ENCODE measurements around the gene MADD. TPM values are rescaled to one million over a fixed set of nuclear protein-coding genes. Genes with fewer than 3 reads are reported as not detected.

Gene MADD
- total RNA-seq, 1 experiment from 2014 or later: 132 TPM

- H3K27me3 ChIP-seq (replicated peaks; ENCODE audit: insufficient read depth, low read depth, low read length, poor library complexity): no peaks in the 10 kb centered on the region
- H3K4me3 ChIP-seq (ENCODE audit: low read depth, low read length, poor library complexity, severe bottlenecking): no peak overlapping the region
- POLR2A ChIA-PET (ENCODE audit: low non-redundant PET): interaction anchor here (0.6 kb wide), 1 partner anchor 77 kb away, joined by 11 read pairs; no protein-coding TSS in a partner anchor
- intact Hi-C loops (cut with micrococcal nuclease; ENCODE audit: unreplicated experiment): loop anchor here (10.0 kb wide), 1 partner anchor 737 kb away; no protein-coding TSS in a partner anchor
- no peak overlapping the region for H3K27ac ChIP-seq (ENCODE audit: low read depth, low read length, poor library complexity, severe bottlenecking)
- H3K36me3 ChIP-seq (ENCODE audit: insufficient read depth, low read length, poor library complexity, severe bottlenecking): no peaks in the 10 kb centered on the region
- TF ChIP-seq, protein P1, sequence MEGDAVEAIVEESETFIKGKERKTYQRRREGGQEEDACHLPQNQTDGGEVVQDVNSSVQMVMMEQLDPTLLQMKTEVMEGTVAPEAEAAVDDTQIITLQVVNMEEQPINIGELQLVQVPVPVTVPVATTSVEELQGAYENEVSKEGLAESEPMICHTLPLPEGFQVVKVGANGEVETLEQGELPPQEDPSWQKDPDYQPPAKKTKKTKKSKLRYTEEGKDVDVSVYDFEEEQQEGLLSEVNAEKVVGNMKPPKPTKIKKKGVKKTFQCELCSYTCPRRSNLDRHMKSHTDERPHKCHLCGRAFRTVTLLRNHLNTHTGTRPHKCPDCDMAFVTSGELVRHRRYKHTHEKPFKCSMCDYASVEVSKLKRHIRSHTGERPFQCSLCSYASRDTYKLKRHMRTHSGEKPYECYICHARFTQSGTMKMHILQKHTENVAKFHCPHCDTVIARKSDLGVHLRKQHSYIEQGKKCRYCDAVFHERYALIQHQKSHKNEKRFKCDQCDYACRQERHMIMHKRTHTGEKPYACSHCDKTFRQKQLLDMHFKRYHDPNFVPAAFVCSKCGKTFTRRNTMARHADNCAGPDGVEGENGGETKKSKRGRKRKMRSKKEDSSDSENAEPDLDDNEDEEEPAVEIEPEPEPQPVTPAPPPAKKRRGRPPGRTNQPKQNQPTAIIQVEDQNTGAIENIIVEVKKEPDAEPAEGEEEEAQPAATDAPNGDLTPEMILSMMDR (conservative IDR thresholded peaks at IDR 0.05; ENCODE audit: low read depth, low read length): no peak
- no peak for TF ChIP-seq EZH2 (IDR thresholded peaks at IDR 0.05; ENCODE audit: borderline replicate concordance, low read depth, low read length, poor library complexity, severe bottlenecking)
- no peaks in the 10 kb centered on the region for H3K9me3 ChIP-seq (ENCODE audit: low read depth, low read length, poor library complexity, severe bottlenecking)
- H3K4me1 ChIP-seq (ENCODE audit: insufficient read depth, low read length, poor library complexity, severe bottlenecking): no peaks in the 10 kb centered on the region
- CTCF ChIA-PET: no interaction called here
- BruUV-seq (replicated peaks): no TSS peak
- no peak for DNase-seq (ENCODE audit: low spot score)
These were observed 107.7 kb downstream of the MADD start for GRCh38 chr11:47377571-47378009.

- intact Hi-C loops (cut with micrococcal nuclease; ENCODE audit: unreplicated experiment): loop anchor here (10.0 kb wide), 1 partner anchor 737 kb away; no protein-coding TSS in a partner anchor
- Histone ChIP-seq H3K9me3 (ENCODE audit: low read depth, low read length, poor library complexity, severe bottlenecking) (no peaks in the 10 kb centered on the region), H3K36me3 (ENCODE audit: insufficient read depth, low read length, poor library complexity, severe bottlenecking) (no peaks in the 10 kb centered on the region), H3K27ac (ENCODE audit: low read depth, low read length, poor library complexity, severe bottlenecking) (no peak within 1 kb of the TSS), H3K4me3 (ENCODE audit: low read depth, low read length, poor library complexity, severe bottlenecking) (no peak within 1 kb of the TSS), H3K4me1 (ENCODE audit: insufficient read depth, low read length, poor library complexity, severe bottlenecking) (no peaks in the 10 kb centered on the region), H3K27me3 (replicated peaks; ENCODE audit: insufficient read depth, low read depth, low read length, poor library complexity) (no peaks in the 10 kb centered on the region)
- TF ChIP-seq, protein P1 (conservative IDR thresholded peaks at IDR 0.05; ENCODE audit: low read depth, low read length): no peak
- TF ChIP-seq EZH2 (IDR thresholded peaks at IDR 0.05; ENCODE audit: borderline replicate concordance, low read depth, low read length, poor library complexity, severe bottlenecking): no peak
- ChIA-PET POLR2A (ENCODE audit: low non-redundant PET) (interaction anchor here (0.6 kb wide), 1 partner anchor 76 kb away, joined by 11 read pairs; no protein-coding TSS in a partner anchor), CTCF (no interaction called here)
- no TSS peak for BruUV-seq (replicated peaks)
- no peak for DNase-seq (ENCODE audit: low spot score)
These were observed 108.3 kb downstream of the MADD start, which contains the start of gene SPI1 for GRCh38 chr11:47378010-47378835. Gene SPI1 (minus strand): TSS chr11:47378547. CDS start chr11:47378353, 194 bp downstream.

DNA sequence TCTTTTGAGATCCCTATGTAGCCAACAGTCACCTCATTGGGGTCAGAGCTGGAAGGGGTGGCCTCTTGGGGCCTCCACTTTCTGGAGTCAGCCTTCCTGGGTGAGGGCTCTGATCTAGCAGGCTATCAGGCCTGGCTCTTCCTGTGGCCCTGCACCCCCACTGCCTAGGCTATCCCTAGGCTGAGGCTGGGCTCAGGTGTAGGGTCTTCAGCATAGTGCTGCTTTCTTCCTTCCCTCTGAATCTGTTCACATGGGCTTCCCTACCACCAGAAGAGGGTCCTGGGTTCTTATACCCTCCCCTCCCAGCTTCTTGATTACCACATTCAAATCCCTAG, 108.9 kb downstream of the MADD start:
- intact Hi-C loops (cut with micrococcal nuclease; ENCODE audit: unreplicated experiment): loop anchor here (10.0 kb wide), 1 partner anchor 736 kb away; no protein-coding TSS in a partner anchor
- H3K27me3 ChIP-seq (replicated peaks; ENCODE audit: insufficient read depth, low read depth, low read length, poor library complexity): no peaks in the 10 kb centered on the region
- H3K4me3 ChIP-seq (ENCODE audit: low read depth, low read length, poor library complexity, severe bottlenecking): no peak overlapping the region
- ChIA-PET POLR2A (ENCODE audit: low non-redundant PET) (no interaction called here), CTCF (no interaction called here)
- TF ChIP-seq, protein P1 (conservative IDR thresholded peaks at IDR 0.05; ENCODE audit: low read depth, low read length): no peak
- TF ChIP-seq EZH2 (IDR thresholded peaks at IDR 0.05; ENCODE audit: borderline replicate concordance, low read depth, low read length, poor library complexity, severe bottlenecking): no peak
- no peaks in the 10 kb centered on the region for H3K4me1 ChIP-seq (ENCODE audit: insufficient read depth, low read length, poor library complexity, severe bottlenecking)
- no peak overlapping the region for H3K27ac ChIP-seq (ENCODE audit: low read depth, low read length, poor library complexity, severe bottlenecking)
- no peak for DNase-seq (ENCODE audit: low spot score)
- BruUV-seq (replicated peaks): no TSS peak
- no peaks in the 10 kb centered on the region for H3K9me3 ChIP-seq (ENCODE audit: low read depth, low read length, poor library complexity, severe bottlenecking)
- no peaks in the 10 kb centered on the region for H3K36me3 ChIP-seq (ENCODE audit: insufficient read depth, low read length, poor library complexity, severe bottlenecking)

All from A673 (cell line).